Activated T-cell treated with anti-CD3 and anti-CD28 coated beads, Interleukin-2, amount 50 U/mL, for 24 hours (primary cell): ENCODE measurements around the gene RPL18.

Source experiments
- DNase-seq: peaks from one replicate; pipeline ENCODE4 v3.0.0-alpha.2; 2020
- H3K27ac Mint-ChIP-seq: 2 replicates; pipeline ENCODE4 v1.8.0; 2020; ENCODE audit warnings: mild to moderate bottlenecking, mixed read lengths
- H3K27me3 Mint-ChIP-seq: 2 replicates; pipeline ENCODE4 v1.8.0; 2020; ENCODE audit warnings: mixed read lengths
- H3K36me3 Mint-ChIP-seq: 2 replicates; pipeline ENCODE4 v1.8.0; 2020; ENCODE audit warnings: low read depth, mixed read lengths
- H3K4me1 Mint-ChIP-seq: 2 replicates; pipeline ENCODE4 v1.8.0; 2020; ENCODE audit warnings: low read depth, mixed read lengths
- H3K4me3 Mint-ChIP-seq: 2 replicates; pipeline ENCODE4 v1.8.0; 2020; ENCODE audit warnings: mild to moderate bottlenecking, moderate library complexity, mixed read lengths
- H3K9me3 Mint-ChIP-seq: 2 replicates; pipeline ENCODE4 v1.8.0; 2020; ENCODE audit warnings: mixed read lengths

RPL18 gene

DNA sequence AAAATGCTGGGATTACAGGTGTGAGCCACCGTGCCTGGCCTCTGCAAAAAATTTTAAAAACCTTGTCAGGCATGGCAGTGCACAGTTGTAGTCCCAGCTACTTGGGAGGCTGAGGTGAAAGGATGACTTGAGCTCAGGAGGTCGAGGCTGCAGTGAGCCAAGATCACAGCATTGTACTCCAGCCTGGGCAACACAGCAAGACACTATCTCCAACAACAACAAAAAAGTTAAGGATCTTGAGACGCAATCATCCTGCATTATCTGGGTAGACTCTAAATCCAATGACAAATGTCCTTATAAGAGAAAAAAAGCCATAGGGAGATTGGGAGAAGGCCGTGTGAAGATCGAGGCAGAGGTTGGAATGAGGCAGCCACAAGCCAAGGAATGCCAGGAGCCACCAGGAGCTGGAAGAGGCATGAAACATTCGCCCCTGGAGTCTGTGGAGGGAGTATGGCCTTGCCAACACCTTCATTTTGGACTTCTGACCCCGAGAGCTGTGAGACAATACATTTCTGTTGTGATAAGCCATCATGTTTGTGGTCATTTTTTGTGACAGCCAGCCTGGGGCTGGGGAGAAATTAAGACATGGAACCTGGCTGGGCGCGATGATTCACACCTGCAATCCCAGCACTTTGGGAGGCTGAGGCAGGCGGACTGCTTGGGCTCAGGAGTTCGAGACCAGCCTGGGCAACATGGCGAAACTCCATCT lies 32.1 kb upstream of the RPL18 start:
- no peak for DNase-seq
- no peaks in the 10 kb centered on the region for H3K9me3 Mint-ChIP-seq
- no peak overlapping the region for H3K27ac Mint-ChIP-seq
- H3K4me3 Mint-ChIP-seq = no peak overlapping the region
- H3K27me3 Mint-ChIP-seq = no peaks in the 10 kb centered on the region
- H3K36me3 Mint-ChIP-seq = no peaks in the 10 kb centered on the region
- H3K4me1 Mint-ChIP-seq = peaks cover 32% of the 10 kb centered on the region

DNA sequence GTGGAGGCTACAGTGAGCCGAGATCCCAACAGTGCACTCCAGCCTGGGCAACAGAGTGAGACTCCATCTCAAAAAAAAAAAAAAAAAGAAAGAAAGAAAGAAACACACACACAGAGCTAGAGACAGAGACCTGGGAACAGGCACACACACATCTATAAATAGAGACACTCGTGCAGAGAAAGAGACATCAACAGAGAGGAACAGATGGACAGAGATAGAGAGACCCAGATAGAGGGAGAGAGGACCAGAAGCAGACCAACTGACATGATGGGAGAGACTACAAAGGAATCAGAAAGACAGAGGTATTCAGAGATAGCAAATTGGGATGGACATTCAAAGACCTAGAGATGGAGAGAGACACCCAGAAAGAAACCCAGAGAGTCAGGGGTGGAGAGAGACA lies 29.2 kb upstream of the RPL18 start:
- Mint-ChIP-seq H3K36me3 (no peaks in the 10 kb centered on the region), H3K9me3 (no peaks in the 10 kb centered on the region), H3K4me3 (no peak overlapping the region), H3K4me1 (peaks cover 49% of the 10 kb centered on the region), H3K27ac (peak overlapping the region; percentile 11), H3K27me3 (no peaks in the 10 kb centered on the region)
- DNase-seq = no peak

DNA sequence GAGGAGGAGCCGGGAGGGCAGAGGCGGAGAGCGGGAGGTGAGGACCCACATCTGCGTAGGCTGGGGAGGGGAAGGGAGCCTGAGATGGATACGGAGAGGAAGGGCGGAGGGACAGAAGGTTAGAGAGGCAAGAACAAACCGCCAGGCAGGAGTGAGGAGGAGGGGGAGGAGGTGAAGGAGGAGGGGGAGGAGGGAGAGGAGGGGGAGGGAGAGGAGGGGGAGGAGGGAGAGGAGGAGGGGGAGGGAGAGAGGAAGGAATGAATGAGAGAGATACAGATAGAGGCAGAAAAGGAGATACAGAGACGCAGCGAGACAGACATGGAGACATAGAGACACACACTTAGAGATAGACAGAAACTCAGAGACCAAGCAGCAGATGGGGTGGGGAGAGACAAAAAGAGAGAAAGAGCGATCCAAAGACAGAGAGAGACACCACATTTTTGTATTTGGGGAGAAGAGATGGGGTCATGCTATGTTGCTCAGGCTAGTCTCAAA lies 27.8 kb upstream of the RPL18 start:
- no peaks in the 10 kb centered on the region for H3K27me3 Mint-ChIP-seq
- H3K4me3 Mint-ChIP-seq = peak overlapping the region; percentile 49
- DNase-seq = no peak
- H3K4me1 Mint-ChIP-seq = peaks cover 44% of the 10 kb centered on the region
- H3K9me3 Mint-ChIP-seq = no peaks in the 10 kb centered on the region
- H3K36me3 Mint-ChIP-seq = no peaks in the 10 kb centered on the region
- H3K27ac Mint-ChIP-seq = peak overlapping the region; percentile 37

- Mint-ChIP-seq H3K9me3 (no peaks in the 10 kb centered on the region), H3K36me3 (no peaks in the 10 kb centered on the region), H3K27me3 (no peaks in the 10 kb centered on the region), H3K4me1 (peaks cover 43% of the 10 kb centered on the region), H3K4me3 (peak within 1 kb of the TSS; percentile 79), H3K27ac (peak within 1 kb of the TSS; percentile 89)
- DNase-seq = peak; percentile 97
Measured at GRCh38 chr19:48646001-48646721, 27.2 kb upstream of the RPL18 start, which contains the start of gene CA11. TSS of gene CA11 (minus strand) at chr19:48646187. CDS start at chr19:48645632, 555 bp downstream.

- Mint-ChIP-seq H3K4me1 (peaks cover 41% of the 10 kb centered on the region), H3K36me3 (no peaks in the 10 kb centered on the region), H3K27me3 (no peaks in the 10 kb centered on the region), H3K27ac (peak overlapping the region; percentile 89), H3K9me3 (no peaks in the 10 kb centered on the region), H3K4me3 (peak overlapping the region; percentile 79)
- no peak for DNase-seq
Measured at GRCh38 chr19:48645620-48646000, 26.6 kb upstream of the RPL18 start.

DNA sequence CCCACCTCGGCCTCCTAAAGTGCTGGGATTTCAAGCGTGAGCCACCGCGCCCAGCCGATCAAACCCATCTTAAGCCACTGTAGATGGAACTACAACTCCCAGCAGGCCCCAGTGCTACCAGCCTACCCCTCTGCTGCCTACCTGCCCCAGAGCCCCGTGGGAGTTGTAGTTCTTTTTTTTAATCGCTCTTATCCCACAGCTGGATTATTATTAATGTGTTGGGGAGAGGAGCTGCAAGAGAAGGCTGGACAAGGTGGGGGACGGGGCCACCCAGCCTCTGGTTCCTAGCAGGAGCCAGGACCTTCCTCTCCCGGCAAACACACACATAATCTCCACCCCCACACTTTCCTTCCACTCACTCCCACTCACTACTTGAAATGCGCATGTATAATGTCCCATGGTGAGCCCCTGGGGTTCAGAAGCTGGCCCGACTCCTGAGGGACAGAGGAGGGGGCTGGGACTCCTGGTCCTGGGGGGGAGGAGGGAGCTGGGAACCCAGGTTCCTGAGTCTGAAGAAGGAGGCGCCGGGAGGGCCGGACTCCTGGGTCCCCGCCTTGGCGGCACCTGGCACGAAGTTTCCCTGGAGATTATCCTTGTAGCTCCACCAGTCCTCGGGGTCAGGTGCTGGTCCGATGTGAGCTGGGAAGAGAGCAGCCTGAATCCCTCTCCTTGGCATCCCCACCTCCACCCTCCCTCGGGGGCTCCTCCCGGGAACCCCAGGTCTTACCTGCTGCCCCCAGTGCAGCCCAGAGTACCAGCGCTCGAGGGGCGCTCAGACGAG lies 26.1 kb upstream of the RPL18 start:
- H3K27me3 Mint-ChIP-seq = no peaks in the 10 kb centered on the region
- no peaks in the 10 kb centered on the region for H3K9me3 Mint-ChIP-seq
- no peaks in the 10 kb centered on the region for H3K36me3 Mint-ChIP-seq
- H3K27ac Mint-ChIP-seq = peak overlapping the region; percentile 89
- peak overlapping the region; percentile 79 for H3K4me3 Mint-ChIP-seq
- peak; percentile 81 for DNase-seq
- peaks cover 42% of the 10 kb centered on the region for H3K4me1 Mint-ChIP-seq

GRCh38 chr19:48644355-48644754 lies 25.4 kb upstream of the RPL18 start:
- Mint-ChIP-seq H3K4me3 (peak overlapping the region; percentile 79), H3K36me3 (no peaks in the 10 kb centered on the region), H3K9me3 (no peaks in the 10 kb centered on the region), H3K27me3 (no peaks in the 10 kb centered on the region), H3K4me1 (peaks cover 43% of the 10 kb centered on the region), H3K27ac (no peak overlapping the region)
- DNase-seq = no peak

- DNase-seq = no peak
- no peaks in the 10 kb centered on the region for H3K36me3 Mint-ChIP-seq
- no peaks in the 10 kb centered on the region for H3K27me3 Mint-ChIP-seq
- no peak overlapping the region for H3K4me3 Mint-ChIP-seq
- peaks cover 48% of the 10 kb centered on the region for H3K4me1 Mint-ChIP-seq
- no peaks in the 10 kb centered on the region for H3K9me3 Mint-ChIP-seq
- no peak overlapping the region for H3K27ac Mint-ChIP-seq
Measured at GRCh38 chr19:48642862-48643261, 23.9 kb upstream of the RPL18 start.

GRCh38 chr19:48641850-48642249 lies 22.9 kb upstream of the RPL18 start:
- DNase-seq = no peak
- H3K4me3 Mint-ChIP-seq = no peak overlapping the region
- no peaks in the 10 kb centered on the region for H3K27me3 Mint-ChIP-seq
- H3K4me1 Mint-ChIP-seq = peaks cover 49% of the 10 kb centered on the region
- no peaks in the 10 kb centered on the region for H3K9me3 Mint-ChIP-seq
- H3K27ac Mint-ChIP-seq = no peak overlapping the region
- no peaks in the 10 kb centered on the region for H3K36me3 Mint-ChIP-seq

DNA sequence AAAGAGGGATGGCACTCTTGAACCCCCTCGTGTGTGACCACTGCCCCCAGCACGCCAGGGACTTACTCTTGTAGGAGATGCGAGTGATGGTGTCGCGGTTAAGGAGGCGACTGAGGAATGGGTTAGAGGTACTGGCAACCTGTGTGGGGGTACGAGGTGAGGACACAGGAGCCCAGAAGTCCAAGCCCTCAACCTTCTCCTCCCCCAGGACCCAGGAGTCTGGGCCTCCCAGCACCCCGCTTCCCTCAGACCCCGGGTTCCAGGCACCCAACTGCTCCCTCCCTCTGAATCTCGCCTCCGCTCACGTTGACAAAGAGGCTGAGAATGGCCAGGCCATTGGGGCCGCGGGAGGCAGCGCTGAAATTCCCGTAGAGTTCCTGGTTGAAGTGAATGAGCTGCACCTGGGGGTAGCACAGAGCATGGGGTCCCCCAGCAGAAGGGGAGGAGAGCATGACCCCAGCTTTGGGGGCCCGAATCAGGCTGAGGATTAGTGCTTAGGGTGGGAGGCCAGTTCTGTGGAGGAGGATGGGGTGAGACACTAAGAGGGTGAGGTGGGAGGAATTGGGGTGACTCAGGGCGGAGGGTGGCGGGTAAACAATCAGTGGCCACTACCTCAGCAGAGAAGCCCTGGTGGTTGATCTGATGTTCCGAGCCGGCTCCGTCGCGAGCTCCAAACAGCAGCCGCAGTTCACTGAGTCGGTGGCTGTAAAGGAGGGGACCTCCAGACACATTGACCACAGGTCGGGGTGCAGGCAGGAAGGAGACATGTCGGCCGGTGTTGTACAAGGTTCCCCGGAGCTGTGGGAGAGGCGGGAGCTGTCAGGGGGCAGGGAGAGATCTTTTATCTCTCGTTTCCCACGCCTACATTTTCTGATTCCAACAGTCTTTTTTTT lies 20.8 kb upstream of the RPL18 start:
- no peaks in the 10 kb centered on the region for H3K27me3 Mint-ChIP-seq
- H3K36me3 Mint-ChIP-seq = no peaks in the 10 kb centered on the region
- H3K9me3 Mint-ChIP-seq = no peaks in the 10 kb centered on the region
- H3K4me1 Mint-ChIP-seq = peaks cover 47% of the 10 kb centered on the region
- DNase-seq = no peak
- H3K27ac Mint-ChIP-seq = peak overlapping the region; percentile 57
- peak overlapping the region; percentile 75 for H3K4me3 Mint-ChIP-seq

- Mint-ChIP-seq H3K36me3 (no peaks in the 10 kb centered on the region), H3K4me1 (peaks cover 50% of the 10 kb centered on the region), H3K27ac (peak overlapping the region; percentile 98), H3K27me3 (no peaks in the 10 kb centered on the region), H3K9me3 (no peaks in the 10 kb centered on the region), H3K4me3 (peak overlapping the region; percentile 10)
- DNase-seq = peak; percentile 59
Measured at GRCh38 chr19:48638831-48639381, 19.9 kb upstream of the RPL18 start.

DNA sequence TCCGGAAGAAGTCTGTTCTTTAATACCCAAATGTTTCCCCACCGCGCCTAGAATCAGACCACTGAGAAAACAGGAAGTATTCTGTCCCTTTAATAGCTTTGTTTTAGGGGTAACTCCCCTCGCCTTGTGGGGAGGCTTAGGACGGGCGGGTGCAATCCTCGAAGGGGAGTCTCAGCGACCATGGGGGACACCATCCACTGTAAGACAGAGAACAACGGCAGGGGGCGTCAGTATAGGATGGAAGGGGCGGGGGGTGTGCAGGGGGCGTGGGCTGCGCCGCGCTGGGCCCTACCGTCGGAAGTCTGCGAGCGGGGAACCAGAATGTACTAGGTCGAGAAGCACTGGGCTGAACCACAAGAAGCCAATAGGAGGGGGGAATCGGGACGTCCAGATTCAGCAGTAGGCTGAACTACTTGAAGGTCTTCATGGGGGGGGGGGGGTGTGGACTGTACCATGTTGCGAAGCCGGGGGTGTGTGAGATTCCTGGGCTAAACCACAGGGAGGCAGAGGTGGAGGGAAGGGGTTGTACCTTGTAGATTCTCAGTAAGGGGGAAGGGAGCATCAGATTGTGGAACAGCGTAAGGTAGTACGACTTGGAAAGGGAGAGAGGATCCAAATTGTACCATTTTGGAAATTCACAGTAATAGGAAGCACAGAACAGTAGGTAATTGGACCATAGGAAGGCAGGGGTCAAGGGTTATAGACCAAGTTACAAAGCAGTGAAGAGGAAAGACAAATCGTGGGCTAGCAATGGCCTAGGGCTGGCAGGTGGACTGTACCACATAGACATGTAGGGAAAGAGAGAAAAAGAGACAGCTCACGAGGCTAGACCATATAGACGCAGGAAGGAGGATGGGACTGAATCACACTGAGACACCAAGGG lies 19.2 kb upstream of the RPL18 start:
- H3K4me1 Mint-ChIP-seq = peaks cover 57% of the 10 kb centered on the region
- H3K36me3 Mint-ChIP-seq = no peaks in the 10 kb centered on the region
- H3K9me3 Mint-ChIP-seq = no peaks in the 10 kb centered on the region
- peak overlapping the region; percentile 82 for H3K4me3 Mint-ChIP-seq
- peak; percentile 82 for DNase-seq
- peak overlapping the region; percentile 98 for H3K27ac Mint-ChIP-seq
- no peaks in the 10 kb centered on the region for H3K27me3 Mint-ChIP-seq

- H3K4me3 Mint-ChIP-seq = peak overlapping the region; percentile 82
- peaks cover 3% of the 10 kb centered on the region for H3K36me3 Mint-ChIP-seq
Measured at GRCh38 chr19:48637449-48637947, 18.5 kb upstream of the RPL18 start.

More at GRCh38 chr19:48637449-48637947, 18.5 kb upstream of the RPL18 start:
- Mint-ChIP-seq H3K9me3 (no peaks in the 10 kb centered on the region), H3K4me1 (peaks cover 64% of the 10 kb centered on the region), H3K27me3 (no peaks in the 10 kb centered on the region), H3K27ac (peak overlapping the region; percentile 98)
- DNase-seq = peak; percentile 99
